ENCODE measurements around the gene KCTD1.

Gene KCTD1

DNA sequence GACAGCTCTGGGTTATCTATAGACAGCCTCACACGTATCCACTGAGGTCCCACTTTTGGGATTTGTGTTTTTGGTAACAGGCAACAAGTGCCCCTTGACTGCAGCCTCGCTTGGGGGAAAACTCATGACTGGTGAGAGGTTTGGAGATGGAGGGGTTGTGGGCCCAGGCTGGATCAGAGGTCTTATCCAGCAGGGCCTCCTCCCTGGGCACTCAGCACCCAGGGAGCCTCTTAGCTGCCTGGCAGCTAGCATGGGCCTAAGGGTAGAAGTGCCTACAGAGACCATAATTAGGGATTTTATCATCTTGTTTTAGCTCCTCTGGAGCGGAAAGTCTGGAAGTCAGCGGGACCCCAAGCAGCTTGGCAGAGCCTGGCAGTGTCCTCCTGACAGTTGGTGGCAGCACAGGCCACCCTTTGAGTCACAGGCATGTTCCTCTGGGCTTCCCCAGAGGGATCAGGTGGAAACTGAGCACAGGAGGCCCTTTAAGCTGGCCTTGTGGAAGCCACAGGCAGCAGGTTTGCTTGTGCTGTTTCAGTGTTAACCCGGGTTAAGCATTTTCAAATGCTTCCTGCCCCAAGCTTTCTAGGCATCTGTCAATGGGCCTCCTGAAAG is 143.1 kb downstream of the KCTD1 start:
- Mint-ChIP-seq H3K27me3 (ENCODE audit: low read depth) (peaks cover 6% of the 10 kb centered on the region), H3K4me3 (no peak overlapping the region), H3K27ac (peak overlapping the region in 1 of 3 experiments; percentile 23), H3K9me3 (no peaks in the 10 kb centered on the region), H3K36me3 (ENCODE audit: low read depth) (no peaks in the 10 kb centered on the region), H3K4me1 (peaks cover 7% of the 10 kb centered on the region)
- TF ChIP-seq, protein P1, sequence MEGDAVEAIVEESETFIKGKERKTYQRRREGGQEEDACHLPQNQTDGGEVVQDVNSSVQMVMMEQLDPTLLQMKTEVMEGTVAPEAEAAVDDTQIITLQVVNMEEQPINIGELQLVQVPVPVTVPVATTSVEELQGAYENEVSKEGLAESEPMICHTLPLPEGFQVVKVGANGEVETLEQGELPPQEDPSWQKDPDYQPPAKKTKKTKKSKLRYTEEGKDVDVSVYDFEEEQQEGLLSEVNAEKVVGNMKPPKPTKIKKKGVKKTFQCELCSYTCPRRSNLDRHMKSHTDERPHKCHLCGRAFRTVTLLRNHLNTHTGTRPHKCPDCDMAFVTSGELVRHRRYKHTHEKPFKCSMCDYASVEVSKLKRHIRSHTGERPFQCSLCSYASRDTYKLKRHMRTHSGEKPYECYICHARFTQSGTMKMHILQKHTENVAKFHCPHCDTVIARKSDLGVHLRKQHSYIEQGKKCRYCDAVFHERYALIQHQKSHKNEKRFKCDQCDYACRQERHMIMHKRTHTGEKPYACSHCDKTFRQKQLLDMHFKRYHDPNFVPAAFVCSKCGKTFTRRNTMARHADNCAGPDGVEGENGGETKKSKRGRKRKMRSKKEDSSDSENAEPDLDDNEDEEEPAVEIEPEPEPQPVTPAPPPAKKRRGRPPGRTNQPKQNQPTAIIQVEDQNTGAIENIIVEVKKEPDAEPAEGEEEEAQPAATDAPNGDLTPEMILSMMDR (IDR thresholded peaks at IDR 0.05; ENCODE audit: unreplicated experiment in 3 of 3) = peak; percentile 30 to 40 (median 31)

Data from nephron (organoid).